GM21717 (cell line): ENCODE data around the gene SDHA.
"Not testable (repeated sequence)": the region's sequence is repeated elsewhere in the genome, so short reads cannot be mapped to it uniquely, and the experiment has no call there.

ENCODE experiments used
- ATAC-seq: cut with Tn5 transposase; IDR thresholded peaks from one replicate; pipeline ENCODE4 v1.9.1; 2021; ENCODE audit warnings: mild to moderate bottlenecking, moderate library complexity; ENCODE audit not compliant: unreplicated experiment

The SDHA gene

DNA sequence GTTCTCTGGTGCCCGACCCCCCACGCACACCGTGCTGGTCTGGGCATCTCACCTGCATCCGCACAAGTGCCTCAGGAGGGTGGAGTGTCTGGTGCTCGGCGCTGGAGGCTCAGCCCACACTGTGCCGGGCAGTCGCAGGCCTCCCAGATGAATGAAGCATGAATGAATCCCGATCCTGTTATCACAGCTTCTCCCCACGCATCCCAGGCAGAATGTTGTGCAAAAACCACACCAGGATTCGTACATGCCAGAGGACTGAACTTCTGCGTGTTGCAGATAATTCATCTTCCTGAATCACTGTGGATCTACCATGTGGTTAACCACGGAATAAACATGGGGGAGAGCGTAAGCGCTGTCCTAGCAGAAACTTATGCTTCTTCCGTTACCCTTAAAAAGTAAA, 78.8 kb downstream of the SDHA start:
- not testable (repeated sequence) for ATAC-seq

DNA sequence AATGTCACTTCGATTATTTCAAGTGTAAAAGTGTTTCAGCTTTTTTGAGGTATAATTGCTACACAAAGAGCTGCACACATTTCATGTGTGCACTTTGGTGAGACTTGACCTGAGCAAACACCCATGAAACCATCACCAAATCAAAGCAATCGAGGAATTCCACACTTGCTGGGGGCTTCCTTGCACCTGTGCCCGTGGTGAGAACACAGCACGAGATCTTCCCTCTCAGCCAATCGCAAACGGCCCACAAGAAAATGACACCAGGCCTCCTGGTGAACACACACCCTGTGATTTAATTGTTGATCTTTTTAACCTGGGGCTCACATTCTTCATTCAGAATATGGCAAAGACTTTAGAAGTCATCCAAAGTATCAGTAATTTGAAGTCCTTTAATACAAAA, 79.3 kb downstream of the SDHA start:
- not testable (repeated sequence) for ATAC-seq

DNA sequence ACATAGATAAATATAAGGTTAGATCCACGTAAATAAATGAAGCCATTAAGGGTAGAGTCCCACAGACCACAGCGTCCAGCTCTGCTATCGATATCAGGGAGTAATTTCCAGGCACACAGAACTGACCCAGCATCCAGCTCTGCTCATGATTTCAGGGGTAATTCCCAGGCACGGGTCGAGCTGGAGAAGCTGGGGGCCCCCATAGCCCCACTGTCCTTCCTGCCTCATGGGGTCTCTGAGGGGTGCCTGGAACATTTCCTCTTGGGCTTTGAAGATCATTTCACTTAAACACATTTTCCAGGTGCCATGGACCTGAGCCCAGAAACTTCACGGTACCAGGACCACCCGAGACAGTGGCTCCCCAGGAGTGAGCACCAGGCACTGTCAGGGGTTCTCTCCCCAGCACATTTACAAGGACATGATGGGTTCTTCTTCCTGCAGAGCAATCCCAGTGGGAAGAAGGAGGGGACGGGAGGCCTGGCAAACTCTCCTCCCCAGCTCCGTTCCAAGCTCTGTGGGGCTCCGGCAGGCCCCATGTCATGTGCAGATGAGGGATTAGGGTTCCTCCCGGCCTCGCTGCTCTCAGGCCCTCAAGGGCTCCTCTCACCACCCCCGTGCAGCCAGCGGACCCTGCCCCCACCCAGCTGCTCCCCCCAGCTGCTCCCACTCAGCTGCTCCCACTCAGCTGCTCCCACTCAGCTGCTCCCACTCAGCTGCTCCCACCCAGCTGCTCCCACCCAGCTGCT, 80.0 kb downstream of the SDHA start:
- not testable (repeated sequence) for ATAC-seq

GRCh38 chr5:298737-299125, 80.6 kb downstream of the SDHA start:
- ATAC-seq, result no peak

GRCh38 chr5:299921-300320, 81.8 kb downstream of the SDHA start:
- not testable (repeated sequence) for ATAC-seq

GRCh38 chr5:300691-301435, 82.7 kb downstream of the SDHA start:
- ATAC-seq, result not testable (repeated sequence)

DNA sequence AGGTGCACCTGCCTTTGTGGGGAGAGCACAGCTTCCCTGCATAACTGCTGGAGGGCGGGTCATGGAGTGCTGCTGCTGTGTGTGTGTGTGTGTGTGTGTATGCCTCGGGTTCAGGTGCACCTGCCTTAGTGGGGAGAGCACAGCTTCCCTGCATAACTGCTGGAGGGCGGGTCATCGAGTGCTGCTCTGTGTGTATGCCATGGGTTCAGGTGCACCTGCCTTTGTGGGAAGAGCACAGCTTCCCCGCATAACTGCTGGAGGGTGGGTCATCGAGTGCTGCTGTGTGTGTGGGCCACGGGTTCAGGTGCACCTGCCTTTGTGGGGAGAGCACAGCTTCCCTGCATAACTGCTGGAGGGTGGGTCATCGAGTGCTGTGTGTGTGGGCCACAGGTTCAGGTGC, 84.3 kb downstream of the SDHA start:
- not testable (repeated sequence) for ATAC-seq

DNA sequence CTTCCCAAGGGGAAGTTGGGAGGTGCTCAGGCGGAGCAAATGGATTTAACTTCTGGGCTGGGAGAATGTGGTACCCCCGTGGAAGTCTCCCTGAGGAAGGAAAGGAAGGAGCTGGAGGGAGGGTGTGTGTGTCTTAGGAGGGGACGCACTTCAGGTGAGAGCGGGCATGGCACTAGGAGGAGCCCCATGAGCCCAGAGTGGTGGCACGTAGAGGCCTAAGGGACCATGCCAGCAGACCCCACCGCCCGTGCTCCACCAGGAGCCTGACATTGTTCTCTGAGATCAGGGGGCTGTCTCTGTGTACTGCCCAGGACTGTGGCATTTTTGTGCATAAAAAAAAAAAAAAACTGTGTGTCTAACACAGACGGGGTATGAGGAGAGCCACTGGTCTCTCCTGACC, 84.8 kb downstream of the SDHA start:
- ATAC-seq, result no peak

GRCh38 chr5:303741-304140, 85.6 kb downstream of the SDHA start:
- ATAC-seq, result not testable (repeated sequence)

GRCh38 chr5:305050-305449, 86.9 kb downstream of the SDHA start:
- ATAC-seq, result no peak

- no peak for ATAC-seq
These were observed 87.3 kb downstream of the SDHA start for GRCh38 chr5:305459-305858.

GRCh38 chr5:306011-306805, 88.1 kb downstream of the SDHA start:
- ATAC-seq, result no peak
